Memory B cell (primary cell): ENCODE data around the gene ARL4C.

ENCODE experiments used
- ATAC-seq: fragments of 150-1000 bp; cut with Tn5 transposase; 2 replicates; pipeline ENCODE4 v1.10.0; 2021; ENCODE audit warnings: low read depth, mild to moderate bottlenecking, moderate library complexity
- DNase-seq, 2 donors: peaks; one replicate each; pipeline ENCODE4 v3.0.0; 2022; ENCODE audit warnings: low spot score in 2 of 2
- H3K27ac Mint-ChIP-seq: one replicate; pipeline ENCODE4 v1.8.0; 2022; ENCODE audit warnings: mild to moderate bottlenecking, moderate library complexity, mixed read lengths
- H3K27me3 Mint-ChIP-seq: one replicate; pipeline ENCODE4 v1.8.0; 2022; ENCODE audit warnings: mixed read lengths
- H3K36me3 Mint-ChIP-seq: one replicate; pipeline ENCODE4 v1.8.0; 2022; ENCODE audit warnings: mild to moderate bottlenecking, mixed read lengths
- H3K4me1 Mint-ChIP-seq: one replicate; pipeline ENCODE4 v1.8.0; 2022; ENCODE audit warnings: mixed read lengths
- H3K4me3 Mint-ChIP-seq: one replicate; pipeline ENCODE4 v1.8.0; 2022; ENCODE audit warnings: mild to moderate bottlenecking, moderate library complexity, mixed read lengths
- H3K9me3 Mint-ChIP-seq: one replicate; pipeline ENCODE4 v1.8.0; 2022; ENCODE audit warnings: mixed read lengths

Gene ARL4C

DNA sequence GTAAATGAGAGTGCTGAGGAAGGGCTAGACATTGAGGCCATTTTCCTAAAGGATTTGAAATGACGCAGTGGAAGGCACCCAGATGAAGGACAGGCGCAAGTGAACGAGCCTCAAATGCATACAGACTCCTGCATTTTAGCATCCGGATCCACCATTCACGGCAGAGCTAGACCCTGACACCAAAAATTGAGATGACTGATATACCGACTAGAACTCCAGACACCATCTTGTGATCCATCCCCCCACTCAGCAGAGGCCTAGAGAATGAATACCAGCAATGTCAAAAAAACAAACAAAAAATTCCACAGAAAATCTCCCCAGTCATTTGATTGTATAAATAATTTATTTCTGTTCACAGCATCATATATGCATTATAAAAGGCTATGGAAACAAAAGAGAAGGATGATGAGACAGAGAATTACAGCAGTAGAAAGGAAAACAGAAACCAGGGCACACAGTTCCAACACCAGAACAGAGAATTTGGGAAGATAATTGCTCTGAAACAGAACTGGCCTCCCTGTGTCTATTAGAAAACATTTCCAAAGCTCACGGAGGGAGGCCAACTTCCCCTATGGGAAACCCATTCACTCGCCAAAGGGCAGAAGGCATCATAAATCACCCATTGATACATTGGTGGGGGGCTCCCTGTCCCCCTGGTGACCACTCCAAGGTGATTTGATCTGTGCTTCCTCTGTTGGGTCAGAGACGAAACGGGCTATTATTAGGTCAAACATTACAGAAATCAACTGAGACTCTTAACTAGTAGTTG, 4.0 kb downstream of the ARL4C start:
- H3K9me3 Mint-ChIP-seq, result no peaks in the 10 kb centered on the region
- H3K27ac Mint-ChIP-seq, result no peak overlapping the region
- H3K4me3 Mint-ChIP-seq, result peak overlapping the region; percentile 40
- DNase-seq (no peak), ATAC-seq (no peak)
- peaks cover 16% of the 10 kb centered on the region for H3K36me3 Mint-ChIP-seq
- no peaks in the 10 kb centered on the region for H3K27me3 Mint-ChIP-seq
- peaks cover 41% of the 10 kb centered on the region for H3K4me1 Mint-ChIP-seq

- H3K9me3 Mint-ChIP-seq, result no peaks in the 10 kb centered on the region
- no peak for DNase-seq
- H3K27ac Mint-ChIP-seq, result no peak overlapping the region
- ATAC-seq, result no peak
- H3K36me3 Mint-ChIP-seq, result peaks cover 21% of the 10 kb centered on the region
- peaks cover 44% of the 10 kb centered on the region for H3K4me1 Mint-ChIP-seq
- H3K27me3 Mint-ChIP-seq, result no peaks in the 10 kb centered on the region
- no peak overlapping the region for H3K4me3 Mint-ChIP-seq
Measured at GRCh38 chr2:234491897-234492296, 5.0 kb downstream of the ARL4C start.

DNA sequence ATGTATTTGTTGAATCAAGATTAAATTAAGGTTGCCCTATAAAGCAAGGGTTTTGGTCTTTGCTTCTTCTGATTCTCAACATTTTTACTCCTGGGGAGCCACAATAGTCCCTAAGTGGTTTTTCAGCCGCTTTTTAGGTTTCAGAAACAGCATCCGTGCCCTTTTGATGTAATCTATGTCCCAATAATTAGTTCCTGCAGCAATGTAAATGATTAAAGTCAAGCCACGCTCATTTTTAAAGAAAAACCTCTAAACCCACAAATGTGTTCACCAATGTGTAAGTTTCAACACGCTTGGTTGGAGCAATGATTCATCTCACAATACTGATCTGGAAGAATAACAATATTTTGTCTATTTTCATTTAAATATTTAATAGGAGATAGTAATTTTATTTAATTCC, 5.6 kb downstream of the ARL4C start:
- Mint-ChIP-seq H3K4me1 (peaks cover 44% of the 10 kb centered on the region), H3K27me3 (no peaks in the 10 kb centered on the region)
- no peak for ATAC-seq

DNA sequence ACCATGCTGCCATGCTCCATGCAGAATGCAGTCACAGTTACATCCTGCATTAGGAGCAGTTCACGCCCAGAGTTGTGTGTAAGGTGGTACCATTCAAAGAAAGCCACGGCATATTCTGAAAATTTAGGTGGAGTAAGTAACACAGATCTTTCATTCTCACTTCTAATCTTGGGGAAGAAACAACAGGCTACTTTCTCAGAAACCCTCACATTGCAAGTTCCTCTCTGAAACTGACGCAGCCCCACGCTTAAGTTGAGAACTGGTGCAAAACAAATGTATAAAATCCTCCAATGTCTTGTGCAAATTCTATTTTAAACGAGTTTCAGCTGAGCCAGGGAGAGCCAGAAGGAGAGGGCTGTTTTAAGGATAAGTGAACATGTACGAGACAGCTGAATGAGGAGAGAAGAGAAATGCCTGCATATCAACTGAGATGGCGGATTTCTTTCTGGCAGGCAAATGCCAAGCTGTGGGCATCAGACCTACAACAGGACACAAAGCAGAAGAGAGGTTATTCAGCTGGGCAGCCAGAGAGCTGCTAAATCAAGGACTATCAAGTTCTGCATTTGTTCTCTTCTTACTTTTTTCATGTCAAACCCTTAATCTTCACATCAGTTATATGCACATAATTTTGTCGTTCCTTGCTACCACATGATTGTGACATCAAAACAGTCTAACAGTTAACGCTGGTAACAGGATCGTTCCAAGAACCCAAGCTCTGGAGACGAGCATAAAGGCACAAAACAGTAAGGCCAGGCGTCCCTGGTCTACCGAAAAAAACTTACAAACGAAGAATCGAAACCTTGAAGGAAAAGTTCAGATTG, 6.4 kb downstream of the ARL4C start:
- H3K36me3 Mint-ChIP-seq, result peaks cover 22% of the 10 kb centered on the region
- no peaks in the 10 kb centered on the region for H3K27me3 Mint-ChIP-seq
- peak overlapping the region; percentile 87 for H3K27ac Mint-ChIP-seq
- H3K4me3 Mint-ChIP-seq, result peak overlapping the region; percentile 73
- H3K4me1 Mint-ChIP-seq, result peaks cover 42% of the 10 kb centered on the region
- ATAC-seq (peak; percentile 50), DNase-seq (no peak)
- no peaks in the 10 kb centered on the region for H3K9me3 Mint-ChIP-seq

More for the DNA sequence above, 5.6 kb downstream of the ARL4C start:
- Mint-ChIP-seq H3K9me3 (no peaks in the 10 kb centered on the region), H3K4me3 (peak overlapping the region; percentile 9), H3K36me3 (peaks cover 24% of the 10 kb centered on the region), H3K27ac (peak overlapping the region; percentile 87)
- DNase-seq, result no peak

DNA sequence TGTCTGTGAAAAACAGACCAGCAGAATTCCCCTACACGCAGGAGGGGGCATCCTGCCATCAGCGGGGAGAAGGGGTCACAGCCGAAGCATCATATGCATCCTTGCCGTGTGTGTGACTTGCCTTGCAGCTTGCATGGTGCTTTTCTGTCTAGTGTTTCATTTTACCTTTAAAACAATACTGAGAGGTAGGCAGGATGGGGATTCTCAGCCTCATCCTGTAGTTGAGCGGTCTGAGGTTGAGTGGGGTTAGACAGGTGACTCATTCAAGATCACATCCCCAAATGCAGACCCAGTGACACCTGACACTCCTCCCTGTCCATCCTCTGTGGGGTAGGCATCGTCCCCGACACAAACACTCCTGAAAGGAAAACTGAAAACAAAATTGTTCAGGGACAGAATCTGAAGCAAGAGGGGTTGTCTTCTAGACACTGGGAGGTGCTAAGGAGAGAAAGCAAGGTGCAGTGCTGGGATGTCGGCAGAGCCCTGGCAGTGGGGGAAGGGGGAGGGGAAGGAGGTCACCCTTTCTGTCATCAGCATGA, 7.9 kb downstream of the ARL4C start:
- Mint-ChIP-seq H3K27me3 (no peaks in the 10 kb centered on the region), H3K4me3 (peak overlapping the region; percentile 52), H3K4me1 (peaks cover 46% of the 10 kb centered on the region), H3K36me3 (peaks cover 24% of the 10 kb centered on the region), H3K9me3 (no peaks in the 10 kb centered on the region), H3K27ac (peak overlapping the region; percentile 74)
- ATAC-seq (peak; percentile 58), DNase-seq (no peak)

DNA sequence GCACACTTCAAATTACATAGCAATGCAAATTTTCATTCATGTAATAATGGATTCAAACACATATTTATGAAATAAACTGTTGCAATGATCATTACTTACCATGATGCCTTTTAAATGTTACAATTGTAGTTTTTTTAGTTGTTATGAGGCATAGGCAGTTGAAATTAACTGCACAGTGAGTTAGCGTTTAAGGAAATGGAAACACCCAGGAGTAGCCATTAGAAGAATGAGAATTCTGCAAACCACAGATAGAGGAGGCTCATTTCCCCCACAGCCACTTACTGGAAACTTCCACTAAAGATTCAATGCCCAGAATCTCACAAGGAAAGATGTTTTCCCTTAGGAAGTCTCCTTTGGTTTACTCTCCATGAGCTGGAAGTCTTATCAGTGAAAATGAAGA, 8.4 kb downstream of the ARL4C start:
- DNase-seq, result no peak
- no peak for ATAC-seq
- peaks cover 49% of the 10 kb centered on the region for H3K4me1 Mint-ChIP-seq
- H3K27me3 Mint-ChIP-seq, result no peaks in the 10 kb centered on the region
- H3K36me3 Mint-ChIP-seq, result peaks cover 24% of the 10 kb centered on the region
- H3K9me3 Mint-ChIP-seq, result no peaks in the 10 kb centered on the region
- H3K27ac Mint-ChIP-seq, result no peak overlapping the region
- peak overlapping the region; percentile 52 for H3K4me3 Mint-ChIP-seq

DNA sequence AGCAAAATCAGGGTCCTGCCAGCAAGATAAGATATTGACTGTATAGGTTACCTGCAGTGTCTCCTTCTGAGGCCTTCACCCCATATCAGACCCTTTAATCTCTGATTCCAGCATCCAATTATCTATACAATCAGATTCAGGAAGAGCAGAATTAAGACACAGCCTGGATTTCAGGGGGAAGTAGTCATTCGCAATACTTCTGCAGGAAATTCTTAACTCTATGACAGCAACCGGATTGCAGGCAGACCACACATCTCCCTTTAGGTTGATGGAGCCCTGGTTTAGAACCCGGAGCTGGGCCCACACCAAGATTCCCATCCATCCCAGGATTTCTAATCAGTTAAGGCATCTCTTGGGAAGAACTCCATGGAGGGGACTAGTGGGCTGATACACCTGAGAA, 9.5 kb downstream of the ARL4C start:
- Mint-ChIP-seq H3K4me1 (peaks cover 49% of the 10 kb centered on the region), H3K9me3 (no peaks in the 10 kb centered on the region), H3K27me3 (no peaks in the 10 kb centered on the region), H3K36me3 (peaks cover 19% of the 10 kb centered on the region), H3K4me3 (no peak overlapping the region), H3K27ac (no peak overlapping the region)
- no peak for ATAC-seq
- no peak for DNase-seq

DNA sequence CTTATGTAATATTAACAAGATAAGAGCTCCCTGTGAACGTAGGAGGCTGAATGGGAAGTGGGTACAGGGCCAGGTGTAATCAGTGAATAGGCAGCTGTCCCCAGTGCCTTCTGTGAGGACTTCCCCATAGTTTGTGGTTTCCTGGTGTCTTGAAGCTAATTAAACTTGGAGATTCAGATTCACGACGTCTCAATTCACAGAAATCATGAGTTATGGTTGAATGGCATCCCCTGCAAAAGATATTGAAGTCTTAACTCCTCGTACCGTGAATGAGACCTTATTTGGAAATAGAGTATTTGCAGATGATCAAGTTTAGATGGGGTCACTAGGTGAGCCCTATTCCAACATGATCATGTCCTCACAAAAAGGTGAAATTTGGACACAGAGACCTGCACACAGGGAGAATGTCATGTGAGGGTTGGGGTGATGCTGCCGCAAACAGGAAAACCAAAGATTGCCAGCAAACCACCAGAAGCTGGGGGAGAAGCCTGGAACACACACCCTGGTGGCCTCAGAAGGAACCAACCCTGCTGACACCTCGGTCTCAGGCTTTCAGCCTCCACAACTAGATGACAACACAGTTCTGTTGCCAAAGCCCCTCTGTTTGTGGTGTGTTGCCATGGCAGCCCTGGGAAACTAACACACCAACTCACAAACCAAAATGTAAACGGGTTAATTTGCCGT, 13.2 kb downstream of the ARL4C start:
- peak overlapping the region; percentile 90 for H3K27ac Mint-ChIP-seq
- ATAC-seq, result peak; percentile 92
- peaks cover 14% of the 10 kb centered on the region for H3K36me3 Mint-ChIP-seq
- peak; percentile 52 to 56 for DNase-seq
- H3K4me1 Mint-ChIP-seq, result peaks cover 29% of the 10 kb centered on the region
- no peaks in the 10 kb centered on the region for H3K27me3 Mint-ChIP-seq
- H3K9me3 Mint-ChIP-seq, result no peaks in the 10 kb centered on the region
- H3K4me3 Mint-ChIP-seq, result peak overlapping the region; percentile 70

GRCh38 chr2:234481301-234481700, 15.6 kb downstream of the ARL4C start:
- Mint-ChIP-seq H3K36me3 (peaks cover 2% of the 10 kb centered on the region), H3K27me3 (no peaks in the 10 kb centered on the region), H3K9me3 (no peaks in the 10 kb centered on the region), H3K27ac (no peak overlapping the region), H3K4me3 (no peak overlapping the region), H3K4me1 (peaks cover 22% of the 10 kb centered on the region)
- ATAC-seq (no peak), DNase-seq (no peak)

DNA sequence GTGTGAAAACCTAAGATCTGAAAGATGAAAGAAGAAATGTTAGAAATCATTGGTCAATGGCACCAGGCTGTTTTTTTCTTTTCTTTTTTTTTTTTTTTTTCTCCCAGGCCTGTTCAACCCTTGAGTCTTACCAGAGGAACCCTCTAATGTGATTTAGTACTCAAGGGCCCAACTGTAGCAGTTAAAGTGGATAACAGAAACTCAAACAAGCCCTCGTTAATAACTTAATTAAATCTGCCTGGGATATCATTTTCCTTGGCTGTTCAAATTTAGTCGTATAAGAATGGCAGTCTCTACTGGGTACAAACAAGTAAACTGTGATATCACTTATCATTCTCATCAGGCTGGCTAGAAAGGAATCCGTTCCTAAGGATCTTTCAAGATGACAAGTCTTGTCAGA, 16.5 kb downstream of the ARL4C start:
- Mint-ChIP-seq H3K27ac (no peak overlapping the region), H3K4me3 (no peak overlapping the region), H3K4me1 (peaks cover 23% of the 10 kb centered on the region), H3K36me3 (peaks cover 2% of the 10 kb centered on the region), H3K9me3 (no peaks in the 10 kb centered on the region), H3K27me3 (no peaks in the 10 kb centered on the region)
- no peak for DNase-seq
- no peak for ATAC-seq

DNA sequence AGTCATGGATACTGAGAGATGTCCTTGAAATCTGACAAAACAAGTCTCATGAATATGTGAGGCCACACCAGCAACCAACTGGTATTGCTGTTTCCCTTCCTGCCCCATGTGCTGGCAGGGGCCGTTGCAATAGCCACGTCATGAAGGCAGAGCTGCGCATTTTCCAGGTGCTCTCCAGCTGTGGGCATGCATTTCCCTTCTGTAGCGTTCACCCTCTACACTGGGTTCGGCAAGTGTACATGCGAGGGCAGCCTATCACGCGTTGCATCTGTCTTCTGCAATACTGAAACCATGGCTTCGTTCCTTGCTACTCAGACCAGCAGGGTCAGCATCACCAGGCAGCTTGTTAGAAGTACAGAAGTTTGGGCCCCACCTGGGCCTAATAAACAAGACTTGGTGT, 17.4 kb downstream of the ARL4C start:
- Mint-ChIP-seq H3K27me3 (no peaks in the 10 kb centered on the region), H3K9me3 (no peaks in the 10 kb centered on the region), H3K4me3 (no peak overlapping the region), H3K27ac (no peak overlapping the region), H3K36me3 (no peaks in the 10 kb centered on the region), H3K4me1 (peaks cover 19% of the 10 kb centered on the region)
- ATAC-seq (no peak), DNase-seq (no peak)

DNA sequence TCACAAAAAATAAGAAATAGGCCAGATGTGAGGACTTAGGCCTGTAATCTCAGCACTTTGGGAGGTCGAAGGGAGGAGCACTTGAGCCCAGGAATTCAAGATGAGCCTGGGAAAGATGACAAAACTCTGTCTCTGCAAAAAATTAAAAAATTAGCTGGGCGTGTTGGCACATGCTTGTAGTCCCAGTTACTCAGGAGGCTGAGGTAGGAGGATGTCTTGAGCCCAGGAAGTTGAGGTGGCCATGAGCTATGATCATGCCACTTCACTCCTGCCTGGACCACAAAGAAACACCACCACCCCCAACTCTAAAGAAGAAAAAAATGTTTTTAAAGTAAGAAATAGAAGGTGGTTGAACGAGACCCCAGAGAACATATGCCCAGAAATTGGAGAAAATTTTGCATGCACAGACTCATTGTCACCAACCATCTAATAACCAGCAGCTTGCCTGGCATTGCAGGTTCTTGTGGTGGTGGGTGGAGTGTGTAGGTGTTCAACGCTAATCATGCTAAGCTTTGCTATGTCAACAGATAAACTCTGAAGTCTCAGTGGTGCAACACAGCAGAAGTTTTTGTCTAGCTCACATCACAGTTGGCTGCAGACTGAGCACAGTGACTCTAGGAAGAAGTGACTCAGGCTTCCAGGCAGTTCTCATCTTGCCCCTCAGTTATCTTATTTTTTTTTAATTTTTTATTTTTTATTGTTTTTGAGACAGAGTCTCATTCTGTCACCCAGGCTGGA, 18.6 kb downstream of the ARL4C start:
- H3K27ac Mint-ChIP-seq, result no peak overlapping the region
- peaks cover 9% of the 10 kb centered on the region for H3K4me1 Mint-ChIP-seq
- H3K9me3 Mint-ChIP-seq, result no peaks in the 10 kb centered on the region
- no peak for DNase-seq
- H3K4me3 Mint-ChIP-seq, result no peak overlapping the region
- H3K36me3 Mint-ChIP-seq, result no peaks in the 10 kb centered on the region
- H3K27me3 Mint-ChIP-seq, result no peaks in the 10 kb centered on the region
- no peak for ATAC-seq

DNA sequence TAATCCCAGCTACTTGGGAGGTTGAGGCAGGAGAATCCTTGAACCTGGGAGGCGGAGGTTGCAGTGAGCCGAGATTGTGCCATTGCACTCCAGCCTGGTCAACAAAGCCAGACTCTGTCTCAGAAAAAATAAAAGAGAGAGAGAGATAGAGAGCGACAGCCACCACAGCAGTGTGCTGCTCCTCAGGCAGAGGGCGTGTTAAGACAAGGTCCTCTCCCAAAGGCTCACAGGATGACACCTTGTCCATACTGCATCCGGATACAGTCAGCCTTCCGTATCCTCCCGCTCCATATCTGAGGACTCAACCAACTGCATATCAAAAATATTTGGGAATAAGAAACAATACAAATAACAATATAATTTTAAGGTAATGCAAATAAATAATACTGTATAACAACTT, 20.1 kb downstream of the ARL4C start:
- DNase-seq, result no peak
- no peaks in the 10 kb centered on the region for H3K27me3 Mint-ChIP-seq
- H3K36me3 Mint-ChIP-seq, result no peaks in the 10 kb centered on the region
- H3K27ac Mint-ChIP-seq, result no peak overlapping the region
- peaks cover 4% of the 10 kb centered on the region for H3K4me1 Mint-ChIP-seq
- H3K4me3 Mint-ChIP-seq, result no peak overlapping the region
- H3K9me3 Mint-ChIP-seq, result no peaks in the 10 kb centered on the region
- no peak for ATAC-seq
